GM21367 (cell line): ENCODE results near the gene SYT15B.
"Not testable (repeated sequence)": the region's sequence is repeated elsewhere in the genome, so short reads cannot be mapped to it uniquely, and the experiment has no call there.

ENCODE experiments used
- ATAC-seq: cut with Tn5 transposase; IDR thresholded peaks from one replicate; pipeline ENCODE4 v1.9.1; 2021; ENCODE audit not compliant: unreplicated experiment

SYT15B gene

DNA sequence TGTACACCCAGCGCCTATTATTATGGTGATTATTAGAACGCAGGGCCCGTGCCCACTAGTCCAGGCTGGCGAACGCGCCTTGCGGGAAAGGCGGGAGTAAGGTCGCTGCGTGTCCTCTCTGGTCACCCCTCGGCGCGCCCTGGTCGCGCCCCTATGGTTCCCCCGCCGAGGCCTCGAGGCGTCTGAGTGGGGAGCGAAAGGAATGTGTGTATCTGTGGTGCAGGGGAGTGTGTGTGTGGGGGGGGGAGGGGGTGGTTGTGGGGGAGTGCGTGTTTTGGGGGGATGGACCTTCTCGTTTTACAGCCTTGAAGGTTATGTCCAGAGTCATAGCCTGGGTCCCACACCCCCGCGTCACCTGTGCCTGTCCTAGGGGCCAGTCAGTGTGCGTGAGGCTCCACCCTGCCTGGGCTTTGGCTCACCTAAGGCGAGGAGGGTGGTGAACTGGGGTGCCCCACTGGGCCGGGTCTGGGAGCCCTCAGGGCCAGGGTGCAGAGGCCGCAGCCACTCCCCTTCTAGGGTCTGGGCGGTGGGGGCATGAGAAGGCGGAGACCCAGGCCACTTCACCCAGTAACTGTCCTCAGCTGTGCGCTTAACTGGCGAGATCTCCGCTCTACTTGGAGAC is at the start of gene SYT15B:
SYT15B (minus strand) TSS at position 39 of the 622 bp plus-strand sequence. CDS start 952 bp downstream, outside the sequence.
- not testable (repeated sequence) for ATAC-seq

DNA sequence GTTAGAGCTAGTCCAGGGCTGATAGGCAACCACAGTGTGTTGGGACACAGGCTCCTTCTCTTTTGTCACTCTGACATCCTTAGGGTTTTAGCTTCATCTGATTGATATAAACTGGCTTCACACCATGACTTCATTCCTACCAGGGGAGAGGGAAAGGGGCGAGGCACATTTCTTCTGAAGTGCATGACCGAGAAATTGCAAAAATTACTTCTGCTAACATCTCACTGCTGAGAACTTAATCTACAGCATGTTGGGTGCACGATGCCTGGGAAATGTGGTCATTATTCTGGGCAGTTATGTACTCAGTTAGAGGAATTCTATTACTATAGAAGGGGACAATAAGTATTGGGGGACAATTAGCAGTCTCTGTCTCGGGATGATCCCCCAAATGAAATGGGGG is 16.2 kb upstream of the SYT15B start:
- not testable (repeated sequence) for ATAC-seq

- ATAC-seq, result peak; percentile 71
Observed at GRCh38 chr10:47775361-47776231, 12.2 kb upstream of the SYT15B start.

- not testable (repeated sequence) for ATAC-seq
Observed at GRCh38 chr10:47770745-47771144, 7.4 kb upstream of the SYT15B start.

GRCh38 chr10:47768578-47769115 is 5.3 kb upstream of the SYT15B start:
- ATAC-seq, result not testable (repeated sequence)

DNA sequence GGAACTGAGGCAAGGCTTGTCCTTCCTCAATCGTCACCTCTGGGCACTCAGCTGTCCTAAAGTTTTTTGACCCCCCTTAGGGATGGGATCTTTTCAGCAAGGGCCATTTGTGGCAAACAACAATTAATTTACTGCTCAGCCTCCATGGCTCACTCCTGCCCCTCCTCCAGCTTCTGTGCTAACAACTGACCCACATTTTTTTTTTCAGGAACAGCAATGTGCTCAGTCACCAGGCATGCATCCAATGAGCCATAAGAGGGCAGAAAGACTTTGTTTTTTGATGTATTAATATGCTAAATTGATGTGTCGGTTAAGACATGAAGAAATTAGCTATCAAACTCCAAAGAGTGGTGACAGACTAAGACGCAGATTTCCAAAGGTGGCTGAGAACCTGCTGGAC is 4.7 kb upstream of the SYT15B start:
- not testable (repeated sequence) for ATAC-seq

DNA sequence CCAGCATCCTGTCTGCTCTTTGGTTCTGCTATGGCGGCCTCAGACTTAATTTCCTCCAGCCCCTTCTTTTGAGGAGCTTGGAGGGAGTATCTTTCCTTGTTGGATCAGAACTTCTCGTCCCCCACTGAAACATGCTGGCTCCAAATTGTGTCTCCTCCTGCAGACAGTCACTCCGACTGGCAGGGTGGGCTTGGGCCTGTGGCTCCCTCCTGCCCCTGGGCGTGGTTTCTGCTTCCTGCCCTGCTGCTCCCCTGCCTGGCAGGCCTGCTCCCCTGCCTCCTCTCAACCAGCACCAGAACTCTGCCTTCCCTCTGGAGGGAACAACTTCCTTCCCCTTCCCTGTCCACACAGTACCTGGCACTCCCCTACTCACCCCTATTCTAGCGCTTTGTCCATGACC is 3.8 kb upstream of the SYT15B start:
- ATAC-seq, result not testable (repeated sequence)

DNA sequence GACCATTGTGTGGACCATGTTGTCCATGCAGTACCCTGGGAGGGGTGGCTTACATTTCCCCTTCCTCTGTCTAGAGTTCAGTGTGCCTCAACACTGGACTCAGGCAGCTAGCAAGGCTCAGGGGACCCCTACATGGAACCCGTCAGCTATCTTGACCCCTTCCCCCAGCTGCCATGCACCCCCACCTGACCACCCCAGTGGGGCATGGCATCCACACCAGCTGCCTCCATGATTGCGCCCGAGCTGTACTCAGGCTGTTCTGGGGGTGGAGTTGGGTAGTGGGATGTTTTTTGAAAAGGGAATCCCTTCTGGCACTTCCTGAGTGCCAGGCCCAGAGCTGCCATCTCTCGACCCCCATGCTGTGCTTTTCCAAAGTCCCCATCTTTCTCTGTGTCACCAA is 1.8 kb upstream of the SYT15B start:
- ATAC-seq, result not testable (repeated sequence)

DNA sequence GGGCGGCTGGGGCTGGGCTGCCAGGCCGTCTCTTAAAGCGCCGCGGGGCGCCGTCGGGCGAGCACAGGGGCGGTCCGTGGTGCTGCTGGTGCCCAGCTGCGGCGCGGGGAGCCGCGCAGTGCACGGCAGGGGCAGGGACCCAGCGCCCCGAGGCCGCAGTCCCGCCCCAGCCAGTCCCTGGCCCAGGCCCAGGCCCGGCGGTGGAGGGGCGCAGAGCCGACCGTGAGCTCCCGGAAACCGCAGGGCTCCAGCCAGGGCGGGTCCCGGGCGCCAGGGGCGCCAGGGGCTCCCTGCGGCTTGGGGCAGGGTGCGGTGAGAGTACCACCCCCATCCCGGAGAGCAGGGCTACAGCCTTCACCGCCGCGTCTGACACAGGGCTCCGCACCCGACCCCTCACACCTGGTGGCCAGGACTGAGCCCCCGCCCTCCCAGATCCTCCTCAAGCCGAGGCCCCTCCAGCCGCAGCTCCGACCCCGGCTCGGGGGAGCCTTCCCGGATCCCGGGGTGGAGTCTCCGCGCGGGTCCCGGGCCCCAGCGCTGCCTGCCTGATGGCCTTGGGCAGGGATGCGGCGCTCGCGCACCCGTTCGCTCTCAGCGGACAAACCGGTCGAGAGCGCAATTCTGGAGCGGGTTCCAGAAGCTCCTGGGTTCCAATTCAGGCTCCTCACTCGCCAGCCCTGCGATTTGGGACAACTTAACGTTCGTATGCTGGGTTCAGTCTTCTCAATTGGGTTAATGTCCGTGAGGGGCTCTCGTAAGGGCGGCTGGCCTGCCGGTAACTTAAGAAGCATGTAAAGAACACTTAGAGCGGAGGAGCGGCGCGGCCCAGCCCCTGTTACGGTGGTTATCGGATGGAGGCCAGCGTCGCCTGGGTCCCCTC is 478 bp downstream of the SYT15B start:
- ATAC-seq, result not testable (repeated sequence)

GRCh38 chr10:47758855-47759254 is 4.5 kb downstream of the SYT15B start:
- ATAC-seq, result not testable (repeated sequence)

DNA sequence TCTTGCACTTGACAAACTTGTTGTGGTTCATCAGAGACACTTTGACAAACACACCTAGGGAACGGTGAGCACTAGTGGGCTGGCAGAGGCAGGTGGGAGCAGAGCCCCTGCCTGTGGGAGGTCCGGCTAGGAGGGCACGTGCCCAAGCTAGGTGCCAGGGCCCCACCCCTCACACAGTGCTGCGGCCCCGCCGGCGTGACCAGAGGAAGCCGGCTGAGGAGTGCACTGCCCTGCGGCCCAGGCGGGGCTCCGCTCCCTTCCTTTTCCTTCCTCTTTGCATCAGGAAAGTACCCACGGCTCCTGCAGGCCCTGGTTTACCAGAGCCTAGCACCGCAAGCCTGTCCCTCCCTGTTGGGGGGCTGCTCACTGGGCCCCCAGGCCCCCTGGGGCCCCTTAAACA is 7.2 kb downstream of the SYT15B start:
- not testable (repeated sequence) for ATAC-seq

GRCh38 chr10:47753871-47754270 is 9.5 kb downstream of the SYT15B start:
- not testable (repeated sequence) for ATAC-seq

- not testable (repeated sequence) for ATAC-seq
Observed at GRCh38 chr10:47753176-47753575, 10.2 kb downstream of the SYT15B start.

DNA sequence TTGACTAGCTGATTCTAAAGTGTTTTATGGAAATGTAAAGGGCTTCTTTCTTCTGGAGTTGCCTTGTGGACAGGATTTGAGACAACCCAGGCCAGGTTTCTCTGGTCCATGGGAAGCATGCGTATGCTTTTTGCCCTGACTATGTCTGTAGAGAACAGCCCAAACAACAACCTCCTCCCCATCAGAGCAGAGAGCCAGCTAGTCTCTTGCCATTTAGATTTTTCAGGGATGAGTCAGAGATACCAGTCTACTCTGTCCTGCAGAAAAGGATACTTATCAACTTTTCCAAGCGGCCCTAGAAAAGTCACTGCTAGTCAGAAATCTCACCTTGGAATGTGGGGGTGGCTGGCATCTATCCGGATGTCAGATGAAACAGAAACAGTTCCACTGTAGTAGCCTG is 11.6 kb downstream of the SYT15B start:
- not testable (repeated sequence) for ATAC-seq

DNA sequence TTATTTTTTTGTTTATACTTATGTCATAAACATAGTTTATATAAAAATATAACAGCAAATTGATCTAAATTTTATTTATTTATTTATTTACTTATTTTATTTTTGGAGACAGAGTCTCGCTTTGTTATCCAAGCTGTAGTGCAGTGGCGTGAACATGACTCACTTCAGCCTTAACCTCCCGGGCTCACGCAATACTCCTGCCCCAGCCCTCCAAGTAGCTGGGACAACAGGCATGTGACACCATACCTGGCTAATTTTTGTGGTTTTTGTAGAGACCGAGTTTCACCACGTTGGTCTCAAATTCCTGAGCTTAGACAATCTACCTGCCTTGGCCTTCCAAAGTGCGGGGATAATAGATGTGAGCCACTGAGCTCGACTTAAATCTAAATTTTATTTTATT is 13.0 kb downstream of the SYT15B start:
- not testable (repeated sequence) for ATAC-seq

- ATAC-seq, result not testable (repeated sequence)
Observed at GRCh38 chr10:47746780-47747376, 16.5 kb downstream of the SYT15B start.

GRCh38 chr10:47744881-47745280 is 18.5 kb downstream of the SYT15B start:
- ATAC-seq, result not testable (repeated sequence)

DNA sequence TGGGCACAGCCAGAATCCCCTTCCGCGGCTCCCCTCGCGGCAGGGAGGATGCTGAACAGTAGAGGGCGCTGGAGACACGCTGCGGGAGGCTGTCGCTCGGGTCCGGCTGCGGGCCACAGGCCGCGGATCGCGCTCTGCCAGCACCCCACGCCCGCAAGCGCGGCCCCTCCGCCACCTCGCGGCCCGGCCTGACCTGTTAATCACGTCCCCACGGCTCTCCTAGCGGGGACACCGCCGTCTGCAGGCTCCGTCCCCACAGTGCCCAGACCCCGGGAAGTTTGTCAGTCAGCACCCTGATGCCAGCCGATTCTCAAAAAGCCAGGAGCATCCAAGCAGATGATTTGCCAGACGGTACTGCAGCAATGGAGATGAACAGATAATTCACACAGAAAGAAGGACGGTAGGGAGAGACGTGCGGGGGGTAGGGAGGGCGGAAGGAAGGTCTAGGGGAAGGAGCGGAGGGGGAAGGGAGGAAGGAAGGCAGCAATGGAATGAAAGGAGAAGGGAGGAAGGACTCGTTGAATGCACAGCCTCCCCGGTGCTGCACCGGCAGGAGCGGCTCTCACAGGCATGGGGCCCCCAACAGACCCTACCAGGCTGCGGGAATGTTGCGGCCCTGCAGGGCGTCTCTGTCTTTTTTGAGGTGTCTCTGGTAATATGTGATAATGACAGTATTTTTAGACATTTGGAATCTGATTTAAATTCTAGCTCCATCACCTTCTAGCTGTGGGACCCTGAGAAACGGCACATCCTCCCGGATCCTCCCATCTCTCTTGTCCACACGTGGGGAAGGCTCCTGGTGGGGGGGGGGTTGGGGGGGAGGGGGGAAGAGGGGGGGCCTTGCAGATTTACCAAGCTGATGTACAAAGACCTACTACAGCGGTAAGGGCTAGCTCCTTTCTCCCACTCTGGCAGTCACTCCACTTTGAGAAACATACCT is 19.5 kb downstream of the SYT15B start:
- peak; percentile 45 for ATAC-seq

GRCh38 chr10:47740868-47741267 is 22.5 kb downstream of the SYT15B start:
- peak; percentile 79 for ATAC-seq
